GM12874 (cell line): ENCODE data around the gene NFKBIB.

ENCODE experiments used
- TF ChIP-seq, protein P1 (sequence below): IDR thresholded peaks from 2 replicates; pipeline ENCODE4 v1.5.1; 2011; ENCODE audit warnings: low read depth, mild to moderate bottlenecking, control low read depth, low read length, moderate library complexity; ENCODE audit not compliant: insufficient read depth

The NFKBIB gene

DNA sequence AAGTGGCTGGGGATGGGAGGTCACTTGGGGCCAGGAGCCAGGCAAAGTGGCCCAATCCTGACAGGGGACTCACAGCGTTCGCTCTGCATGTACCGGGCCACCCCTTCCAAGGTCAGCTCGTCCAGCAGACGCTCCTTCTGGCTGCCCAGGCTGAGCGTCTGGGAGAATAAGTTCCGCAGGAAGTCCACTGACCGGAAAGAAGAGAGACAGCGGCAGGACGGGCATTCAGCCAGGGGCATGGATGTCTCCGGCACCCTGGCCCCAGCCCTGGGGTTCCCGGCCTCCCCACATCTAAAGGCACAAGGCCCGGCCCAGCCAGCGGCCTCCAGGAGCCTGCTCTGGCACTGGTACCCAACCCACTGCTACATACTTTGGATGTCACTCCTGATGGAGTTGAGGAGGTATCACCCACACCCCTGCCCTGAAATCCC, 6.4 kb upstream of the NFKBIB start:
- TF ChIP-seq, protein P1, sequence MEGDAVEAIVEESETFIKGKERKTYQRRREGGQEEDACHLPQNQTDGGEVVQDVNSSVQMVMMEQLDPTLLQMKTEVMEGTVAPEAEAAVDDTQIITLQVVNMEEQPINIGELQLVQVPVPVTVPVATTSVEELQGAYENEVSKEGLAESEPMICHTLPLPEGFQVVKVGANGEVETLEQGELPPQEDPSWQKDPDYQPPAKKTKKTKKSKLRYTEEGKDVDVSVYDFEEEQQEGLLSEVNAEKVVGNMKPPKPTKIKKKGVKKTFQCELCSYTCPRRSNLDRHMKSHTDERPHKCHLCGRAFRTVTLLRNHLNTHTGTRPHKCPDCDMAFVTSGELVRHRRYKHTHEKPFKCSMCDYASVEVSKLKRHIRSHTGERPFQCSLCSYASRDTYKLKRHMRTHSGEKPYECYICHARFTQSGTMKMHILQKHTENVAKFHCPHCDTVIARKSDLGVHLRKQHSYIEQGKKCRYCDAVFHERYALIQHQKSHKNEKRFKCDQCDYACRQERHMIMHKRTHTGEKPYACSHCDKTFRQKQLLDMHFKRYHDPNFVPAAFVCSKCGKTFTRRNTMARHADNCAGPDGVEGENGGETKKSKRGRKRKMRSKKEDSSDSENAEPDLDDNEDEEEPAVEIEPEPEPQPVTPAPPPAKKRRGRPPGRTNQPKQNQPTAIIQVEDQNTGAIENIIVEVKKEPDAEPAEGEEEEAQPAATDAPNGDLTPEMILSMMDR: no peak

GRCh38 chr19:38894968-38895367, 4.8 kb upstream of the NFKBIB start:
- TF ChIP-seq, protein P1: no peak

- TF ChIP-seq, protein P1: no peak
These were observed 852 bp upstream of the NFKBIB start for GRCh38 chr19:38898788-38899446.

GRCh38 chr19:38900202-38900629, 447 bp downstream of the NFKBIB start:
- TF ChIP-seq, protein P1: no peak

- TF ChIP-seq, protein P1: no peak
These were observed 998 bp downstream of the NFKBIB start for GRCh38 chr19:38900743-38901190.

- TF ChIP-seq, protein P1: no peak
These were observed 1.9 kb downstream of the NFKBIB start for GRCh38 chr19:38901683-38902082.

DNA sequence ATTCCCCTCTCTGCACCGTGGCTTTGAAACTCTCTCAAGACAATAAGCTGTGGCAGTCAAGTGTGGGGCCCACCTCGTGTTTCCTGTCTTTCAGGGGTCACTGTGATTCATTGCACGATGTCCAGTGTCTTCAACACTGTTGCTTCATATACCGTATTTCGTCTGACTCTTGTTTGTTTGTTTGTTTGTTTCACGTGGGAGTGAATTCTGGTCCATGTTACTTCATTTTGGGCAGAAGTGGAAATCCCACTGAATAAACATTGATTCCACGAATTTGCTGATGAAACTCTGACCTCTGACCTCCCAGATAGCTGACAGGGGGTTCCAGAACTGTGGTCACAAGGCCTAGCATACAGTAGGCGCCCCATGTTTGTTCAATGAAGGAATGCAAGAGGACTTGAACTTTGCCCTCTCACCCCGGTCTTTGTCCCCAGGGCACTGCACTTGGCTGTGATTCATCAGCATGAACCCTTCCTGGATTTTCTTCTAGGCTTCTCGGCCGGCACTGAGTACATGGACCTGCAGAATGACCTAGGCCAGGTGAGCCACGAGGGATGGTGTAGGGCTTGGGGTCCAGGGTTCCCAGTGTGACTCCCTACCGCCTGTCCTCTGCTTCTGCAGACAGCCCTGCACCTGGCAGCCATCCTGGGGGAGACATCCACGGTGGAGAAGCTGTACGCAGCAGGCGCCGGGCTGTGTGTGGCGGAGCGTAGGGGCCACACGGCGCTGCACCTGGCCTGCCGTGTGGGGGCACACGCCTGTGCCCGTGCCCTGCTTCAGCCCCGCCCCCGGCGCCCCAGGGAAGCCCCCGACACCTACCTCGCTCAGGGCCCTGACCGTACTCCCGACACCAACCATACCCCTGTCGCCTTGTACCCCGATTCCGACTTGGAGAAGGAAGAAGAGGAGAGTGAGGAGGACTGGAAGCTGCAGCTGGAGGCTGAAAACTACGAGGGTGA, 5.1 kb downstream of the NFKBIB start:
- TF ChIP-seq, protein P1: no peak
